Liver (tissue), 9 donors: ENCODE measurements around the gene DUS4L. TPM values are rescaled to one million over a fixed set of nuclear protein-coding genes. Genes with fewer than 3 reads are reported as not detected.
A peak's percentile ranks its signal among the peaks of the same experiment; 100 is the strongest.

Experiments
- DNase-seq: peaks from one replicate; pipeline ENCODE4 v3.0.0-alpha.2; 2017; ENCODE audit warnings: low spot score
- H3K27ac ChIP-seq, 2 donors: one replicate each; pipeline ENCODE4 v1.7.0; 2013; ENCODE audit warnings: inconsistent platforms in 2 of 2, low read length in 2 of 2, control low read depth in 1 of 2, low read depth in 1 of 2, mild to moderate bottlenecking in 1 of 2
- H3K27me3 ChIP-seq, 4 donors: one replicate each; pipeline versions ENCODE4 v1.6.1 to v1.7.0; 2013; ENCODE audit warnings: low read length in 3 of 4, inconsistent platforms in 1 of 4, mild to moderate bottlenecking in 1 of 4, moderate library complexity in 1 of 4; ENCODE audit not compliant: control insufficient read depth in 4 of 4, insufficient read depth in 4 of 4
- H3K36me3 ChIP-seq, 4 donors: one replicate each; pipeline versions ENCODE4 v1.6.1 to v1.7.0; 2013; ENCODE audit warnings: low read length in 3 of 4, mild to moderate bottlenecking in 3 of 4, low read depth in 1 of 4, moderate library complexity in 1 of 4; ENCODE audit not compliant: control insufficient read depth in 4 of 4, insufficient read depth in 3 of 4
- H3K4me1 ChIP-seq, 4 donors: one replicate each; pipeline versions ENCODE4 v1.6.1 to v1.7.0; 2013; ENCODE audit warnings: low read length in 3 of 4, mild to moderate bottlenecking in 3 of 4, moderate library complexity in 1 of 4; ENCODE audit not compliant: control insufficient read depth in 4 of 4, insufficient read depth in 4 of 4
- H3K4me3 ChIP-seq, 3 donors: one replicate each; pipeline versions ENCODE4 v1.6.1 to v1.7.0; 2013; ENCODE audit warnings: low read length in 3 of 3, control low read depth in 1 of 3, low read depth in 1 of 3, mild to moderate bottlenecking in 1 of 3
- H3K9ac ChIP-seq, 2 donors: one replicate each; pipeline ENCODE4 v1.7.0; 2013; ENCODE audit warnings: low read length in 2 of 2, mild to moderate bottlenecking in 2 of 2, moderate library complexity in 2 of 2, control low read depth in 1 of 2, low read depth in 1 of 2
- H3K9me3 ChIP-seq, 4 donors: one replicate each; pipeline versions ENCODE4 v1.6.1 to v1.7.0; 2013; ENCODE audit warnings: low read length in 3 of 4; ENCODE audit not compliant: control insufficient read depth in 4 of 4
- CTCF ChIP-seq: fragments of 150-350 bp; IDR thresholded peaks from 2 replicates; pipeline ENCODE4 v1.5.1; 2017; ENCODE audit warnings: improper control_type of control experiment, low read depth, low read length; ENCODE audit not compliant: missing input control
- GABPA ChIP-seq, 2 donors: IDR thresholded peaks in 1 of 2; conservative IDR thresholded peaks in 1 of 2; 2 replicates each; pipeline ENCODE4 v1.6.1; 2016; ENCODE audit warnings: antibody characterized with exemption in 2 of 2, mild to moderate bottlenecking in 1 of 2, moderate library complexity in 1 of 2
- HNF4A ChIP-seq, 2 donors: conservative IDR thresholded peaks; 2 replicates each; pipeline ENCODE4 v1.6.1; 2016; ENCODE audit warnings: antibody characterized with exemption in 2 of 2, mild to moderate bottlenecking in 2 of 2
- JUND ChIP-seq, 2 donors: IDR thresholded peaks; 2 replicates each; pipeline ENCODE4 v1.6.1; 2016; ENCODE audit warnings: antibody characterized with exemption in 2 of 2
- MAX ChIP-seq: IDR thresholded peaks from 2 replicates; pipeline ENCODE4 v1.6.1; 2016; ENCODE audit warnings: antibody characterized with exemption
- NR2F2 ChIP-seq: IDR thresholded peaks from 2 replicates; pipeline ENCODE4 v1.6.1; 2016; ENCODE audit warnings: antibody characterized with exemption
- RAD21 ChIP-seq, 2 donors: IDR thresholded peaks; 2 replicates each; pipeline ENCODE4 v1.6.1; 2016; ENCODE audit warnings: antibody characterized with exemption in 2 of 2, mild to moderate bottlenecking in 2 of 2
- REST ChIP-seq: IDR thresholded peaks from 2 replicates; pipeline ENCODE4 v1.6.1; 2016; ENCODE audit warnings: antibody characterized with exemption, mild to moderate bottlenecking
- RXRA ChIP-seq, 2 donors: IDR thresholded peaks; 2 replicates each; pipeline ENCODE4 v1.6.1; 2017 to 2018; ENCODE audit warnings: antibody characterized with exemption in 2 of 2, mild to moderate bottlenecking in 1 of 2
- SP1 ChIP-seq: IDR thresholded peaks from 2 replicates; pipeline ENCODE4 v1.6.1; 2018; ENCODE audit warnings: antibody characterized with exemption, mild to moderate bottlenecking
- TAF1 ChIP-seq: conservative IDR thresholded peaks from 2 replicates; pipeline ENCODE4 v1.6.1; 2016; ENCODE audit warnings: antibody characterized with exemption, mild to moderate bottlenecking
- YY1 ChIP-seq: IDR thresholded peaks from 2 replicates; pipeline ENCODE4 v1.6.1; 2016; ENCODE audit warnings: antibody characterized with exemption, mild to moderate bottlenecking
- WGBS: extraction: QIAGEN DNeasy Blood & Tissue Kit; methylation state at CpG from one replicate; pipeline ENCODE4 v1.1.7; 2013; 5-methylcytosine and 5-hydroxymethylcytosine counted together
- polyA plus RNA-seq, 2 donors: library from polyadenylated mRNA; stranded (reverse) in 1 of 2; unstranded in 1 of 2; fragments of 200-250 nt in 1 of 2; fragments of >200 nt in 1 of 2; fragmentation: Nextera tagmentation in 1 of 2; extraction: Ambion mirVana in 1 of 2; gene quantifications; one replicate each; pipeline versions ENCODE4 v1.2.1 to v1.2.3, GENCODE V29; 2013 to 2015
- total RNA-seq, 2 donors: library from RNA; depleted of rRNA; stranded (reverse); fragments of >200 nt; gene quantifications; one replicate each; pipeline ENCODE4 v1.2.3, GENCODE V29; 2014
- donor health status: healthy.
- donor health status: healthy.
- donor health status: healthy.
- donor health status: healthy.
- donor health status: healthy.

DUS4L gene
- total and polyA plus RNA-seq, 4 donors: 1.9 to 5.3 (median 3.5) TPM

- Histone ChIP-seq H3K9me3 (no peaks in the 10 kb centered on the region), H3K9ac (no peak overlapping the region), H3K36me3 (peaks cover 1 to 9% (median 6%) of the 10 kb centered on the region in 4 donors), H3K27ac (no peak overlapping the region), H3K4me3 (no peak overlapping the region), H3K27me3 (no peaks in the 10 kb centered on the region), H3K4me1 (no peaks in the 10 kb centered on the region)
- 97% methylated on average over 5 of the region's 5 CpGs for WGBS
- no peak for DNase-seq
- no peak for TF ChIP-seq GABPA (IDR thresholded peaks at IDR 0.05 in 1 of 2, conservative IDR thresholded peaks at IDR 0.05 in 1 of 2)
- TF ChIP-seq JUND (IDR thresholded peaks at IDR 0.05): no peak
- TF ChIP-seq HNF4A (conservative IDR thresholded peaks at IDR 0.05): no peak
- no peak for TF ChIP-seq MAX
Observed at GRCh38 chr7:107592361-107593024, 28.7 kb downstream of the DUS4L start.

GRCh38 chr7:107593025-107593410, 29.2 kb downstream of the DUS4L start:
- H3K27me3 ChIP-seq: no peaks in the 10 kb centered on the region
- WGBS: 88% methylated on average over 1 of the region's 1 CpG
- H3K36me3 ChIP-seq: peaks cover 1 to 9% (median 6%) of the 10 kb centered on the region in 4 donors
- H3K9me3 ChIP-seq: no peaks in the 10 kb centered on the region
- no peak for DNase-seq
- no peak overlapping the region for H3K4me3 ChIP-seq
- H3K27ac ChIP-seq: no peak overlapping the region
- no peak overlapping the region for H3K9ac ChIP-seq
- no peaks in the 10 kb centered on the region for H3K4me1 ChIP-seq
- TF ChIP-seq HNF4A (conservative IDR thresholded peaks at IDR 0.05) (no peak), RXRA (IDR thresholded peaks at IDR 0.05) (no peak), CTCF (no peak), TAF1 (no peak), MAX (no peak), RAD21 (IDR thresholded peaks at IDR 0.05) (no peak)

GRCh38 chr7:107594961-107595737, 31.4 kb downstream of the DUS4L start:
- DNase-seq: no peak
- H3K4me1 ChIP-seq: no peaks in the 10 kb centered on the region
- no peaks in the 10 kb centered on the region for H3K9me3 ChIP-seq
- H3K4me3 ChIP-seq: no peak overlapping the region
- H3K36me3 ChIP-seq: peaks cover 1 to 9% (median 6%) of the 10 kb centered on the region in 4 donors
- WGBS: 77% methylated on average over 4 of the region's 4 CpGs
- TF ChIP-seq NR2F2 (peak; percentile 52), TAF1 (no peak), SP1 (peak; percentile 16), JUND (IDR thresholded peaks at IDR 0.05) (no peak), YY1 (no peak), REST (no peak), CTCF (no peak)
- H3K27me3 ChIP-seq: no peaks in the 10 kb centered on the region
- H3K9ac ChIP-seq: no peak overlapping the region
- H3K27ac ChIP-seq: peak overlapping the region in 1 of 2 donors; percentile 21
